HEK293T (cell line): ENCODE measurements around the gene FUT4.

Experiments used
- ARNT ChIP-seq: fragments of 450-650 bp; IDR thresholded peaks from 2 replicates; pipeline ENCODE4 v1.6.1; 2017; ENCODE audit warnings: mild to moderate bottlenecking
- FOXK2 ChIP-seq: fragments of 450-650 bp; IDR thresholded peaks from 2 replicates; pipeline ENCODE4 v1.6.1; 2016; ENCODE audit warnings: mild to moderate bottlenecking
- FOXM1 ChIP-seq: fragments of 450-650 bp; IDR thresholded peaks from 2 replicates; pipeline ENCODE4 v1.6.1; 2017; ENCODE audit warnings: mild to moderate bottlenecking, borderline replicate concordance
- LEF1 ChIP-seq: fragments of 450-650 bp; IDR thresholded peaks from 2 replicates; pipeline ENCODE4 v1.6.1; 2017; ENCODE audit warnings: mild to moderate bottlenecking, borderline replicate concordance
- NFRKB ChIP-seq: fragments of 450-650 bp; IDR thresholded peaks from 2 replicates; pipeline ENCODE4 v1.6.1; 2016; ENCODE audit warnings: mild to moderate bottlenecking, moderate library complexity
- SP1 ChIP-seq: fragments of 450-650 bp; IDR thresholded peaks from 2 replicates; pipeline ENCODE4 v1.6.1; 2017

GRCh38 chr11:94586978-94587377 is 43.3 kb downstream of the FUT4 start:
- TF ChIP-seq FOXK2 (no peak), SP1 (no peak), NFRKB (no peak), FOXM1 (no peak), ARNT (no peak), LEF1 (no peak)
